GM21717 (cell line): ENCODE data around the gene RUNX1.
"Not testable (repeated sequence)": the region's sequence is repeated elsewhere in the genome, so short reads cannot be mapped to it uniquely, and the experiment has no call there.

Experiments used
- ATAC-seq: cut with Tn5 transposase; IDR thresholded peaks from one replicate; pipeline ENCODE4 v1.9.1; 2021; ENCODE audit warnings: mild to moderate bottlenecking, moderate library complexity; ENCODE audit not compliant: unreplicated experiment

The RUNX1 gene

DNA sequence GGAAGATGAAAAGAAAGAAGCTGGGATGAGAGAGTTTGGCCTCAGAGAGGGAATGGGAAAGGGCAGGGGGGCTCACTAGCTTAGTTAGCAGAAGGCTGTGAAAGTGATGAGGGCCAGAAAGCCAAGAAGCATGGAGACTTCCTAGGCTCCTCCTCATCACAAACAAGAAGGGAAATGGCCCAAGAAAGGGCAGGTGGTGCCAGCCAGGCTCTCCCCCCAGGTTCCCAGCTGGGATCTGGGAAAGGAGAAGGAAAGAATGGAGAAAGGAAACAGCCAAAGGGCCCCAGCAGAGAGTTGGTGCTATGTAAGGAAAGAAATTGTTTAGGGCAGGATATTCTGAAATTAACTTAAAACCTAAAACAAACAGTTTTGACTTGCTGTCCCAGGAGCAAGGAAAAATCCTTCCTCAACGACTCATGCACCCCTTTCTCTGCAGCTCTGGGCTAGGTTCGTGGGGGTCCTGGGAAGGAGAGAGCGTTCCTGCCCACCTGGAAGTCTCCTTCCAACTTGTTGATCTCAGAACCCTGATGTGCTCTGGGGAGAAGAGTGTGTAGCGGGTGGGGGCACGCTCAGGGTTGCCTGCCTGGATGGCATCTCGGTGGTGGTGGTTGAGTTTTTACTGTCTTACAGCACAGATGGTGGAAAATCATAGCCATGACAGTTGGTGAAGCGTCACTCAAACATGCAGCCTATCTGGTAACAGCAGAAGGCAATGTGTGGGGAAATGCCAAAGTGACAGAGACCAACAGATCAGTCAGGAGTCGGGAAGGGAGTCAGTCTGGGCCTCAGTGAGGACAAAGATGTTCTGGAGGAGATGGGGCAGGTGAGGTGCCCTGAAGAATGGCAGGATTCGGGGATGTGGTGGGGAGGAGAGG lies 233.0 kb downstream of the RUNX1 start:
- no peak for ATAC-seq

DNA sequence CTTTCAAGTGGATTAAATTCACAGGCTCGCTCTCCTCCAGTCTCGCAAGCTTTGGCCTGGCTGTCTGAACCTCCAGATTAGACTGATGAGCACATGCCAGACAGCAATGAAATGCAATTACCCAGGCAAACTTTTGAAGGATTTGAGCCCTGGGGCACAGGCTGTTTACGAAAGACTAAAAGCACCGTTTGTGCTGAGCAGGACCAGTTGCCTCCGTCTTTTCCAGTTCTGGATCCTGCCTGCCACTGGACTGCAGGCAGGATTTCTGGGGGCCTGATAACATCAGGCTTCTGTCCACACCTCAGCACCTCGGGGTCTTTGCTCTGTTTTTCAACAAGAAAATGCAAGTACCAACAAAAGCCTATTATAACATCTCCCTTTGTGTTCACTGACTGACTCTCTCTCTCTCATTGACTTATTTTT lies 234.6 kb downstream of the RUNX1 start:
- no peak for ATAC-seq

DNA sequence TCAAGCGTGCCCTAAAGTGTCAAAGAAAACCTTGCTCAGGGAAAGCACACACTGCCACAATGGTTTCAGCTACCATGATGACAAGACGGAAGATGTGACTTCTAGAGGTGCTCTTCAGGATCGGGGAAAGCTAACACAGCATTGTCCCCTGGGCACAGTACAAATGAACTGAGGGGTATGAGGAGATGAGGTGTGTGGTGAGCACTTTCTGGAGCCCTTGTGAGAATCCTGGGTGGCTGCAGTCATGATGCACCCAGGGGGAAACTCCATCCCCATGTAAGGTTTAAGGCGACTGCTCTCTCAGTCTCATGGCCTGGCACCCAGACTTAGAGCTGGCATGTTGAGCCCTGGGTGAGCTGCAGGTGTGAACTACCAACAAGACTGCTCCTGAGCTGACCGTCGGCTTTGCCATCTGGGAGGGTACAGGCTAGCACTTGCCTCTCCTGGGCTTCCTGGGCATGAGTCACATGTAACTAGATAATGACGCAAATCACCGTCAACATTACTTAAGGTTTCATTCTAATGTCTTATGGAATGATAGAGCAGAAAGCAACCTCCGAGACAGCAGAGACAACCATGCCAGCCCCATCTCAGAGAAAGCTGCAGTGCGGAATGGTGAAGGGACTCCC lies 235.7 kb downstream of the RUNX1 start:
- no peak for ATAC-seq

DNA sequence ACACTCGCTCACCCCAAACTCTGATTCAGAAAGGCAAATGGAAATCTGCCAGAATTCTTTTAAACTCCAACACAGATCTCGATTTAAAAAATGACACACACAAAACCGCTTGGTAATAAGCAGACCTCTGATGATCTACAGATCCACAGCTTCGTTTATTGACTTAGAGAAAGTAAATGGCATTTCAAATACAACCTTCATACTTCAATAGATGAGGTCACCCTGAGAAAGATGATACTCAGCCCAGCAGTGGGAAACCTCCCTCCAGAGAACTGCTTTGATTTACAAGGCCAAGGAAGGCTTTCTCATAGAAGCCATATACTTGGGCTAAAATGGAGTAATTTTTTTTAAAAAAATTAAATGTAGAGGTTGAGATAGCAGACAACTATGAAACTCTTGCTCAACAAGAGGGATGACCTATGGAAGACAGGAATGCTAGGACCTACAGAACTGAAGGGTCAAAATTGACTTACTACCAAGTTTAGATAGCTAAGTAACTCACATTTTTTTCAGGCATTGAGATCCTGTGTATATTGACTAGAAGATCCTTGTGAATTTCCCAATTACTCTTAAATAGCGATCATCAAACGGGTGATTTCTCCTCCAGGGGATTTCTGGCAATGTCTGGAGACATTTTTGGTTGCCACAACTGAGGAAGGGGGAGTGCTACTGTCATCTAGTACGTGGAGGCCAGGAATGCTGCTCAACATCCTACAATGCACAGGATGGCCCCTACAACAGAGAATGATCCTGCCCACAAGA lies 236.4 kb downstream of the RUNX1 start:
- no peak for ATAC-seq

DNA sequence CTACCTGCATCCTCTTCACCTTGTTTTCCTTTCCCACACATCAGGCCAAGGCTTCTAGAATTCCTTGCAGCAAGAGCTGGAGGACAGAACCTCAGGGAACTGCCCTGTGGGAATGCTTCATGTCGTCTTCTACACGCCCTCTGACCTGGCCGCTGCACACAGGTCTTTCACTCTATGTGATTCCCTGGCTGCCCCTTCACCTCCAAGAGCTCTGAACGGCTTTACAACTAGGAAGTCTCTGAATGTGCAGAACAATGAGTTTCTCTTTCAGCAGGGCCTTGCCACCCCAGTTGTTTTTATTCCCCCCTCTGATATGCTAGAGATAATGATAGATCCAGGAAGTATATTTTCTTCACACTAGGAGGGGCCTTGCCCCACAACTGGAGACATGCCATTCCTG lies 237.7 kb downstream of the RUNX1 start:
- ATAC-seq = no peak

DNA sequence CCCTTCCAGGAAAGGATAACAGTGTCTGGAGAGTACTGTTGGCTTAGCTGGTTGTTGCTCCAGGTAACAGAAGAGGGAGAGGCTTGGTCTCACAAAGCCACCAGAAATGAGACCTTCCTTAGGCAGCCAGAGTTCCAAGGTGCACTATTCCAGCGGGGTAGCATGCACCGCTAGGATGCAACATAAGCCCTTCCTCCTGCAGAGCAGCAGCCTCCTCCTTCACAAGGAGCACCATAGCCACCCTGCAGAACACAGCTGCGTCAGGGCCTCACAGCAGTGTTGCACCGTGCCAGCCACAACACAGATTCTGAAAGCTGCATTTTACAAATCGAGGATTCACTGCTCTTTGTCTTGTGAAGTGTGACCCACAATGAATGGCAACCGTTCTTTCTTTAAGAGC lies 238.3 kb downstream of the RUNX1 start:
- ATAC-seq = no peak

DNA sequence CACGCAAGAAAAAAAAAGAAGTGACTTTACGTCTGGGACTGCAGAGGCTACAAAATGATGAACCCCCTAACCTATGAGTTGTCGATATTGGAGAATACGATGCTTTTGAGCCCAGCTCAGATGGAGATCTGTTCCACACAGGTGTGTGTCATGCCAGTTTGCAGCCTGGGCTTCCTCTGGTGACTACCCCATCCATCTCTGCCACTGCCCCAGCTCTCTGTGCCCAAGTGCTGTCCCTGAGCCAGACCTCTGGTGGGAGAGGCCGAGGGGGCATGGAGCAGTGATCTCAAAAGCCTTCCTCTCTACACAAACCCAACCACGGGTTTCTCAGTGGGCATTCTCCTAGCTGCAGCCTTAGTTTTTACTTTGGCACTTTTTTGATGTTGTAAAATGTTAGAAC lies 239.3 kb downstream of the RUNX1 start:
- no peak for ATAC-seq

DNA sequence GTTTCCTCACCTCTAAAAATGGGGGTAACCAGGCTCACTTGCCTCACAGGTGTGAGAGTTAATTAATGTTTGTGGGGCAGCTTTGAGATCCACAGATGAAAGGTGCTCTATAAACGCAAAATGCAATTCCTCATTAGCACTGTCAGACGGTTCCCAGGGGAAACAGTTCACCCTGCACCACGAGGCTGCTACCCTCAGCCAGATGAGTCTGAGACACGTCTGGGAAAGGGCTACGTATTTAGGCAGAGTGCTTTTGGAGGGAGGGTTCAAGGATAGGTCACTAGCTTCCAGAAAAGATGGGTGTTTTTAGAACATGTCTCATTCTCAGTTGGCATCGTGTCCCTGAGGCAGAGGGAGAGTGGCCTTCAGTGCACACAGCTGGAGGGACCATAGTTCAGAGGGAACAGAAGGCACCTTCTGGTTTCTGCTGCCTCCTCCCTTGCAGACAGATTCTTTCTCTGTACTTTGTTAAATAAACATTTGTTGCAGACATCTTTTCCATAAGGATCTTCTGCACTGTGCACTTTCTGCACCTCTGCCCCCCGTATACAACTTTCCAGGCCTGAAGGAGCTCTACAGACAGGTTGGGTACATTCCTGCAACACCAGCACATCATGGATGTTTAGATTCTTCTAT lies 240.4 kb downstream of the RUNX1 start:
- no peak for ATAC-seq

DNA sequence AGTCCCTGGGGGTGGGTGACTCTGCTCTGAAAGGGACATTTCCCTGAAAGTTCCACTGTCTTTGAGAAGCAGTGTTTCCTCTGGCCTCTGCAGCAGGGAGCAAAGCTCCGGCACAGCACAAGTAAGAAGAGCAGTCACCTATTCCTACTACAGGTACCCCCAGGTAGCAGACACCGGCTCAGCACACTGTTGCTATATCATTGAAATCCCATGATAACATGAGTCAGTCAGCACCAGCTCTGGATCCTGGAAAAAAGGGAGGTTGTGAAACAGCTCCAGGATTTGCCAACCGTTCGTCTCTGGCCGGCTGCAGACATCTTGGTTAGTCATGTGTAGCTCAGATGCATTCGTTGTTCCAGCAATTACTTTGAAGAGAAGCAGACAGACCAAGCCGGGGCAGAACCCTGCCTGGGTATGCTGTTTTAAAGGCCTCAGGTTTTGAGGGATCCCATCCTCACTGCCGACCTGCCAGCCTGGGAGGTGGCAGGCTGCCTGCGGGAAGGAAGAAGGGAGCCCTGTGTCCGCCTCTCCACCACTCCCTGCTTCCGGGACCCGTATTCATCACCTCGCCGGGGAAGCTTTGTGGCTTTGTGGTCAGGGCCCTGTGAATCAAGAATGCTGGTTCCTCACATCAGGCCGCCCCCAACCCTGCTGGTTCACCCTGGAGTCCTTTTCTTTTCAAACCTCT lies 241.1 kb downstream of the RUNX1 start:
- ATAC-seq = no peak

DNA sequence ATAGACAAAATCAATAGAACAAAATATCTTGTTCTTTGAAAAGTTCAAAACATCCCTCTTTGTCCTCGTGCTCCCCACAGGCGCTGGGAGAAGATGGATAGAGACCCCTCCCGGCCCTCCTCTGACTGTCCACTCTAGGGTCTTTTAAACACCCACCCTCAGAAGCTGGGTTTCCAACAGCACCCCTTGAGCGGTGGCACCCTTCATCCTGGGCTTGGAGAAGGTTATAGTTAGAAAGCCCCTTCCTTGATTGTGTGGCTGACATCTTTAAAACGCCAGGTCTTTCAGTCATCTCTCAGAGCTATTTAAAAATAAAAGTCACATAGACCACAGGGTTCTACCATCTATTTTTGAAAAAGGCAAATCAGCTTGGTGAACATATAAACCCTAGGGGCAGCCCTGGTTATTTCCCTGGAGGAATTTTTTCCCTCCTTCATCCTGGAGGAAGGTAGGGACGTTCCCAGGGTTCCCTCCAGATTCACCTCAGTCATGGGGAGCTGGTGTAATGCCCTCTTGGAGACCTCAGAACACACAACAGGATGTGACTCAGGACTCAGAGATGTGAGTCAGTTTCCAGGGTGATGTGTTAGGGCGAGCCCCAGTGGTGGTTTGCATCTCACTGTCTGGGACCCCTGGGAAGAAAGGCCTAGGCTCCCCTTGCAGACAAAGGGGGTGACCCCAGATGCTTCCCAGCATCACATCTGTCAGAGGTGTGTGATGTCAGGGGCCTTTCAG lies 241.8 kb downstream of the RUNX1 start:
- ATAC-seq = peak; percentile 56

DNA sequence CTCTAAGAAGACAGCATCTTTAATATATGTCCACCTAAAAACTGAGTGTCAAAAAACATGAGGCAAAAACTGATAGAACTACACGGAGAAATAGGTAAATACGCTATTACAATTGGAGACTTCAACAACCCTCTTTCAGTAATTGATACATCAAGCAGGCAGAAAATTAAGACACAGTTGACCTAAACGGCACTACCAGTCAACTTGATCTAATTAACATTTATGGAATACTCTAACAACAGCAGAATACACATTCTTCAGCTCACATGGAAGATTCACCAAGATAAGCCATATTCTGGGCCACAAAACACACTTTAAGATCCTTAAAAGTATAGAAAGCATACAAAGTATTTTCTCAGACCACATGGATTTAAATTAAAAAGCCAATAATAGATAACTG lies 242.7 kb downstream of the RUNX1 start:
- ATAC-seq = no peak

DNA sequence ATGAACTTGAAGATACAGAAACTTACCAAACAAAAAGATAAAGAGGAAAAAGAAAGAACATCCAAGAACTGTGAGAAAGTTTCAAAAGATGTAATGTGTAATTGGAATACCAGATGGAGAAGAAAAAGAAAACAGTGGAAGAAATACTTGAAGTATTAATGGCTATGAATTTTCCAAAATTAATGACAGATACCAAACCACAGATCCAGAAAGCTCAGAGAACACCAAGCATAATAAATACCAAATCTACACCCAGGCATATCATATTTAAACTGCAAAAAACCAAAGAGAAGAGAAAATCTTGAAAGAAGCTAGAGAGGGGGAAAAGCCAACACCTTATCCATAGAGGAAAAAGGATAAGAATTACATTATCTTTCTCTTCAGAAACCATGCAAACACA lies 243.9 kb downstream of the RUNX1 start:
- no peak for ATAC-seq

DNA sequence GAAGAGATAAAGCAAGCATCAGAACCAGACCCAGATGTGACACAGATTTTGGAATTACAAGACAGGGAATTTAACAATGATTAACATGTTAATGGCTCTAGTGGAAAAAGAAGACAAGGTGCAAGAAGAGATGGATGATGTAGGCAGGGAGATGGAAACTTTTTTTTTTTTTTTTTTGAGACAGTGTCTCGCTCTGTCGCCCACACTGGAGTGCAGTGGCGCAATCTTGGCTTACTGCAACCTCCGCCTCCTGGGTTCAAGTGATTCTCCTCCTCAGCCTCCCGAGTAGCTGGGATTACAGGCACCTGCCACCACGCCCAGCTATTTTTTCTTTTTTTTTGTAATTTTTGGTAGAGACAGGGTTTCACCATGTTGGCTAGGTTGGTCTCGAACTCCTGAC lies 244.5 kb downstream of the RUNX1 start:
- ATAC-seq = not testable (repeated sequence)

DNA sequence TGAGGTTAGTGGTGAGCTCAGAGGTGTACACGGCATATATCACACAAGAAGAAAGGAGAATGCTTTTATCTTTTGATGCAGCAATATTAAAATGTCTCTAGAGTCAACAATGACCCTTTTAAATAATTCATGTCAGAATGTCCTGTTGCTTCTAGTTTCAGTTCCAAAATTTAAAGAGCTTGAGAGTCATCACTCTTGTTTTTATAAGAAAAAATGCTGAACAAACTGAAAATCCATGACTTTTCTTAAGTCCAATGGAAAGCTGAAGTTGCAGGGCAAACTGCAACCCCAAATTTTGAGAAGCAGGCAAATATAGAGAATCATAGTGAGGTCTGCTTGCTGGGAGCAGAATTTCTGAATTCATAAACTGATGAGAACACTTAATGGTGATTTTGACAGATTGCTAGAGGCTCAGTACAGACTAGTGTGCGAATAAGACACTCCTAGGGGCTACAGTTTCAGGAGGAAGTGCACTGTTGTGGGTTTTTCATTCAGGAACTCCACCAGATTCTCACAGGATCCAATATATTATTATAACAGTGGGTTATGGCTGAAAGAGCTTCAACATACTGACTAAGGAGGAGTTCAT lies 245.2 kb downstream of the RUNX1 start:
- no peak for ATAC-seq

DNA sequence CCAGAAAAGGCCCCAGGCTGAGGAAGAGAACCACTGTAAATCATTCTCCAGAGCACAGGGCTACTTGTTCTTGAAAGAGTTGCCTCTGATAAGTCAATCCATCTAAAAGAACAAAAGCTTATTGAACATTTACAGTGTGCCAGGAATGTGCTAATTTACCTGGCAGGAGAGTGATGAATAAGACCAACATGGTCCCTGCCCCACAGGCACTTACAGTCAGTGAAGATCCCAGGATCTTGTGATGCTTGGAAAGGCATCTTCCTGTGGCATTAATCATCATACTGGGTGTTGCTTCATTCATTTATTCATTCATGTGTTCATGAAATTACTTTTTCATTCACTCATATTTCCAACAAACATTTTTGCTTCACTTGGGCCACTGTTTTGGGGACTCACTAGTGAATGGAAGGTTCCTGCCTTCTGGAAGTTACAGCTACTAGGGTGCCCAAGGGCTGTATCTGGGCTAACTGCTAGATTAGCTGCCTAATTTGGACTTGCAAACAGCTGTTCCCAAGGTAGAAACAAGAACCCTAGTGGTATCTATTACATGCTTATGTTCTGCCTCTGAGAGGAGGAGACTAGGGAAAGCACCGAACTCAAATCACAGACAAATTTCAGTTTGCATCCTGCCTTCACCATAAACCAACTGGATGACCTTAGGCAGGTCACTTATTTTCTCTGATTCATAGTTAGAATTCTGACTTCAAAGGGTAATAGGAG lies 246.8 kb downstream of the RUNX1 start:
- no peak for ATAC-seq

DNA sequence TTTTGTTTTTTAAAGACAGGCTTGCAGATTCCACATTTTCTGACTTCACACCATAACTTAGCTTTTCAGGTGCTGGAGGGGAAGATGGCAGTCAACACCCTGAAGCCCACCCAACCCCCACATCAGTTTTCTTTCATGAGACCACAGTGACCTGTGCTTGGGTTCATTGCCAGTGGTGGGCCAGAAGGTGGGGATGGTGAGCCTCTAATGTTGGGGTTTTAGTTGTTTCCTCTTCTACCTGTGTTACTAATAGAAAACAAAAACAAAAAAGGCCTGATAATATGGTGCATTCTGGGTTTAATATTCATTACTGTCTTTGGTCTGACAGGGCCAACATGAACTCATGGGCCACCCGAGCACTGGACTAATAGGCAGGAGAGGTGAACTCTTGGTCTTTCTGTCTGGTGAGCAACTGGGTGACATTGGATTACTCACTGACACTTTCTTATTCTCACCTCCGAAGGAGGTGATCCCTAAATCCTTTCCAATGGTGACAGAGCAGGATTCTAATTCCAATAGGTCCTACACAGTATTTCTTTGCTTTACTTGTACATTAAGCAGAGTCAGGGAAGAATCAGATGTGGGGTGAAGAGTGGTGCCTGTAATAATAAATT lies 247.5 kb downstream of the RUNX1 start:
- ATAC-seq = no peak

DNA sequence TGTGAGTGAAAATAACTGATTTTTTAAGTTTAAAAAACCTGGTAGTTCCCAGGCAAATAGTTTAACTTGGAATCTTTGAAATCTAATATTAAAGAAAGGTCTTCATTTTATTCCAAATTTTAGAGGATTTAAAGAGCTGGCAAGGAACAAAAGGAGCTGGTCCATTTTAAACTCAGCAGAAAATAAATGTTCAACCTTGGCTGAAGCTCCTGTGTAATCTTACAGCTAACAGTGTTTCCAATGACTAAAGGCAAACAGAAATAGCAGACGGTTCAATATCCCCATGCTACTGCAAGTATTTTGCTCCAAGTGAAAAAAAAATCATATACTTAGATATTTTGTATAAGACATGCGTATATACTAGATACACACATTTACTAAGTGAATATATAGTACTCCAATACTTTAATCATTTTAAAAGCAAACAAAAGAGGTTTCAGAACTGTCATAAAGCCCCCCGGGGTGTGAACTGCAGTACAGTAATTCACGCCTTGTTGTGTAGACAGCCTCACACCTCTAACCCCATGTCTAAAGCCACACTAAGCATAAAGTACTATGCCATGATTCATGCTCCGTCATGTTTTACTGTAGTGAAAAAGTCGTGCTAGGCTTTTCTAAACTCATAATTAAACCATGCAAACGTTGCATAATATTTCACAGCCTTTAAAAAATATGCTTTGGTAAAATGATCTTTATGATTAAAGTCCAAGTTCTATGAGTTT lies 248.1 kb downstream of the RUNX1 start:
- no peak for ATAC-seq

DNA sequence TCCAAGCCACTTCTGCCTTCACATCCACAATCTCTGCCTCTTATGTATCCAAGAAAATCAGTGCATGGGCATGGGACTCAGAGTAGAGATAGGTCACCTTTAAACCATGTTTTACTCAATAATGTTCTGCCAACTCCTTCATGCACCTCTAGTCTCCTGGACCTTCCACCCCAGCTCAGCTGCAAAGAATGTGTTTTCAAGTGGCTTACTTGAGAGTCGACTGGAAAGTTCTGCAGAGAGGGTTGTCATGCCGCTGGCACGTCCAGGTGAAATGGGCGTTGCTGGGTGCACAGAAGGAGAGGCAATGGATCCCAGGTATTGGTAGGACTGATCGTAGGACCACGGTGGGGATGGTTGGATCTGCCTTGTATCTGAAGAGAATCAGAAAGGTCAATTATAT lies 250.0 kb downstream of the RUNX1 start:
- ATAC-seq = no peak
